Measurements from ENCODE around the gene SHOX.

The SHOX gene

DNA sequence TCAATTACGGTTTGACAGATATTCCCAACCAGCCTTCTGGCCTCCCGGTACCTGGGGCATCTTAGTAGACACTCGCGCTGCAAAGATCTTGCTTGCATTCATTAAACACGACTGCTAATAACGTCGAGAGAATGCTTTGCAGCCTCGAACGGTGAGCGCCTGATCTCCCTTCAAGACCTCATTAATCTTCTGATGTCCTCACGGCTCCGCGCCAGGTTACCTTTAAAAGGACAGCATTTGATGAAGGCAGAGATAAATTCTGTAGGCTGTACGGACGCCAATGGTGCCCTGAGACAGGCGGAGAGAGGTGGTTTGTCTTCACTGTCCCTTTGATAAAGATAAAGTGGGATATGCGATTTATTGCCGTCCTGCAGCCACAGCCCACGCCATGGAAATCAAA is 64.2 kb downstream of the SHOX start:
- H3K4me3 ChIP-seq (ENCODE audit: low read depth in 1 of 2, low read length in 2 of 2) = no peak overlapping the region
- H3K4me2 ChIP-seq (ENCODE audit: insufficient read depth, low read length) = no peak overlapping the region
- DNase-seq (no peak), ATAC-seq (ENCODE audit: insufficient read depth, low read depth) (no peak)
- no peaks in the 10 kb centered on the region for H3K9me3 ChIP-seq (ENCODE audit: insufficient read depth, low read length, severe bottlenecking)
- TF ChIP-seq, protein P1, sequence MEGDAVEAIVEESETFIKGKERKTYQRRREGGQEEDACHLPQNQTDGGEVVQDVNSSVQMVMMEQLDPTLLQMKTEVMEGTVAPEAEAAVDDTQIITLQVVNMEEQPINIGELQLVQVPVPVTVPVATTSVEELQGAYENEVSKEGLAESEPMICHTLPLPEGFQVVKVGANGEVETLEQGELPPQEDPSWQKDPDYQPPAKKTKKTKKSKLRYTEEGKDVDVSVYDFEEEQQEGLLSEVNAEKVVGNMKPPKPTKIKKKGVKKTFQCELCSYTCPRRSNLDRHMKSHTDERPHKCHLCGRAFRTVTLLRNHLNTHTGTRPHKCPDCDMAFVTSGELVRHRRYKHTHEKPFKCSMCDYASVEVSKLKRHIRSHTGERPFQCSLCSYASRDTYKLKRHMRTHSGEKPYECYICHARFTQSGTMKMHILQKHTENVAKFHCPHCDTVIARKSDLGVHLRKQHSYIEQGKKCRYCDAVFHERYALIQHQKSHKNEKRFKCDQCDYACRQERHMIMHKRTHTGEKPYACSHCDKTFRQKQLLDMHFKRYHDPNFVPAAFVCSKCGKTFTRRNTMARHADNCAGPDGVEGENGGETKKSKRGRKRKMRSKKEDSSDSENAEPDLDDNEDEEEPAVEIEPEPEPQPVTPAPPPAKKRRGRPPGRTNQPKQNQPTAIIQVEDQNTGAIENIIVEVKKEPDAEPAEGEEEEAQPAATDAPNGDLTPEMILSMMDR (IDR thresholded peaks at IDR 0.05; ENCODE audit: borderline replicate concordance, extremely low read depth, low read length, poor library complexity, severe bottlenecking) = no peak
- TF ChIP-seq EZH2 (IDR thresholded peaks at IDR 0.05; ENCODE audit: borderline replicate concordance, low read depth, low read length, severe bottlenecking) = no peak
- H3K36me3 ChIP-seq (ENCODE audit: insufficient read depth, low read length) = no peaks in the 10 kb centered on the region
- no peak overlapping the region for H2AFZ ChIP-seq (ENCODE audit: low read depth, low read length)
- no peak overlapping the region for H3K27ac ChIP-seq (ENCODE audit: low read length)
- no peaks in the 10 kb centered on the region for H4K20me1 ChIP-seq (ENCODE audit: insufficient read depth, low read length)
- no peaks in the 10 kb centered on the region for H3K27me3 ChIP-seq (ENCODE audit: insufficient read depth, low read length, poor library complexity)
- H3K9ac ChIP-seq (ENCODE audit: low read depth, low read length) = no peak overlapping the region
- no peaks in the 10 kb centered on the region for H3K79me2 ChIP-seq (ENCODE audit: insufficient read depth, low read length)
- H3K4me1 ChIP-seq (ENCODE audit: insufficient read depth, low read length) = no peaks in the 10 kb centered on the region

DNA sequence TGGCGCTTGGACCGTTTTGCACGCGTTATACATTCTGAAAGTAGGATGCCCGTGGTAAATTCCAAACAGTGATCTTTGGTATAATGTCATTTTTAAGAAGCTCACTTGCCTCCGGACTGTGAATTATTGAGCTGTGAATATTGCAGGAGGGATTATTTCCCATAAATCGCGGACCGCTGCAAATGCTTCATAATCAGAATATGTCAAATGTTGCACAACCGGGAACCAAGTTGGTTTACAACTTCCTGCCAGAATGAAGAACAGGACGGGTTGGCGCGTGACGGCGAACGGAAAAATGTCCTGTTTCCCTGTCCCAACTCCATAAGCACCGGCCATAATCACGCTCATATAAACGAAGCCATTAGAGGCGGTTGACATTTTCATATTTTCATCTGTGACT is 67.6 kb downstream of the SHOX start:
- Histone ChIP-seq H3K9ac (ENCODE audit: low read depth, low read length) (no peak overlapping the region), H3K4me2 (ENCODE audit: insufficient read depth, low read length) (no peak overlapping the region), H3K36me3 (ENCODE audit: insufficient read depth, low read length) (no peaks in the 10 kb centered on the region), H3K4me1 (ENCODE audit: insufficient read depth, low read length) (no peaks in the 10 kb centered on the region), H2AFZ (ENCODE audit: low read depth, low read length) (no peak overlapping the region), H3K27ac (ENCODE audit: low read length) (no peak overlapping the region), H3K27me3 (ENCODE audit: insufficient read depth, low read length, poor library complexity) (no peaks in the 10 kb centered on the region), H3K79me2 (ENCODE audit: insufficient read depth, low read length) (no peaks in the 10 kb centered on the region), H4K20me1 (ENCODE audit: insufficient read depth, low read length) (no peaks in the 10 kb centered on the region), H3K9me3 (ENCODE audit: insufficient read depth, low read length, severe bottlenecking) (no peaks in the 10 kb centered on the region), H3K4me3 (ENCODE audit: low read depth in 1 of 2, low read length in 2 of 2) (no peak overlapping the region)
- no peak for ATAC-seq (ENCODE audit: insufficient read depth, low read depth)
- TF ChIP-seq, protein P1 (IDR thresholded peaks at IDR 0.05; ENCODE audit: borderline replicate concordance, extremely low read depth, low read length, poor library complexity, severe bottlenecking) = no peak
- TF ChIP-seq EZH2 (IDR thresholded peaks at IDR 0.05; ENCODE audit: borderline replicate concordance, low read depth, low read length, severe bottlenecking) = no peak
- DNase-seq = no peak

DNA sequence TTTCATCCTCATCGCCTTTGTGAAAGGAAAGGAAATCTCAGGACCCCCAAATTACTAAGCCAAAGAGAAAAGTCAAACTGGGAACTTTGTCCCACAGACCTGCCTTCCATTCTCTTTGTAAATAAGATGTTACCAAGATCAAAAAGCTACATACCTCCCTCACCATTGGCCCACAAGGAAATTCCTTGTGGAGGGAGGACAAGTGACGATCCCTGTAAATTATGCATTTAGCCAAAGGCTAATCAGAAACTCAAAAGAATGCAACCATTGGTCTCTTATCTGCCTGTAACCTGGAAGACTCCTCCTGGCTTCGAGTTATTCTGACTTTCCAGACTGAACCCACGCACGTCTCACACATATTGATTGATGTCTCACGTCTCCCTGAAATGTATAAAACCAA is 70.3 kb downstream of the SHOX start:
- Histone ChIP-seq H3K4me1 (ENCODE audit: insufficient read depth, low read length) (no peaks in the 10 kb centered on the region), H3K4me2 (ENCODE audit: insufficient read depth, low read length) (no peak overlapping the region), H3K27me3 (ENCODE audit: insufficient read depth, low read length, poor library complexity) (no peaks in the 10 kb centered on the region), H2AFZ (ENCODE audit: low read depth, low read length) (no peak overlapping the region), H3K27ac (ENCODE audit: low read length) (no peak overlapping the region), H4K20me1 (ENCODE audit: insufficient read depth, low read length) (no peaks in the 10 kb centered on the region), H3K4me3 (ENCODE audit: low read depth in 1 of 2, low read length in 2 of 2) (no peak overlapping the region), H3K9me3 (ENCODE audit: insufficient read depth, low read length, severe bottlenecking) (no peaks in the 10 kb centered on the region), H3K9ac (ENCODE audit: low read depth, low read length) (no peak overlapping the region), H3K36me3 (ENCODE audit: insufficient read depth, low read length) (no peaks in the 10 kb centered on the region), H3K79me2 (ENCODE audit: insufficient read depth, low read length) (no peaks in the 10 kb centered on the region)
- TF ChIP-seq, protein P1 (IDR thresholded peaks at IDR 0.05; ENCODE audit: borderline replicate concordance, extremely low read depth, low read length, poor library complexity, severe bottlenecking) = no peak
- TF ChIP-seq EZH2 (IDR thresholded peaks at IDR 0.05; ENCODE audit: borderline replicate concordance, low read depth, low read length, severe bottlenecking) = no peak
- no peak for DNase-seq
- ATAC-seq (ENCODE audit: insufficient read depth, low read depth) = no peak

DNA sequence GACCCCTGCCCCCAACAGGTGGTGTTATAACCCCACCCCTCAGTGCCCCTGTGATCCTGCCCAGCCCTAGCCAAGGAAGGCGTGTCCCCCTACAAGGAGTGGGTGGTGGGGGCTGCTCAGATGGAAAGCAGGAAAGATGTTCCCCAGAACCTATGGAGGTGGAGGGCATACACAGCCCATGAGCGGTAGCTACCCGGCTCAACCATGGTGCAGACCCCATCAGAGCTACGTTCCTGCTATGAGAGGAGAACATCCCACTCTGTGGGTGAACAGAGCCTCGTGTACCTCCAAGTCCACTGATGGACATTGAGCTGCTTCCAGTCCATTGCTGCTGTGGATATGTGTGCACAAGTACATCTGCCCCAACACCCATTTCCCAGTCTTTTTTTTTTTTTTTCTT is 71.1 kb downstream of the SHOX start:
- no peaks in the 10 kb centered on the region for H3K4me1 ChIP-seq (ENCODE audit: insufficient read depth, low read length)
- no peak overlapping the region for H2AFZ ChIP-seq (ENCODE audit: low read depth, low read length)
- no peaks in the 10 kb centered on the region for H3K27me3 ChIP-seq (ENCODE audit: insufficient read depth, low read length, poor library complexity)
- no peak overlapping the region for H3K4me2 ChIP-seq (ENCODE audit: insufficient read depth, low read length)
- no peaks in the 10 kb centered on the region for H3K36me3 ChIP-seq (ENCODE audit: insufficient read depth, low read length)
- no peak overlapping the region for H3K27ac ChIP-seq (ENCODE audit: low read length)
- no peaks in the 10 kb centered on the region for H4K20me1 ChIP-seq (ENCODE audit: insufficient read depth, low read length)
- H3K4me3 ChIP-seq (ENCODE audit: low read depth in 1 of 2, low read length in 2 of 2) = no peak overlapping the region
- no peak for ATAC-seq (ENCODE audit: insufficient read depth, low read depth)
- no peak for TF ChIP-seq EZH2 (IDR thresholded peaks at IDR 0.05; ENCODE audit: borderline replicate concordance, low read depth, low read length, severe bottlenecking)
- TF ChIP-seq, protein P1 (IDR thresholded peaks at IDR 0.05; ENCODE audit: borderline replicate concordance, extremely low read depth, low read length, poor library complexity, severe bottlenecking) = no peak
- DNase-seq = no peak
- H3K9me3 ChIP-seq (ENCODE audit: insufficient read depth, low read length, severe bottlenecking) = no peaks in the 10 kb centered on the region
- H3K79me2 ChIP-seq (ENCODE audit: insufficient read depth, low read length) = no peaks in the 10 kb centered on the region
- H3K9ac ChIP-seq (ENCODE audit: low read depth, low read length) = no peak overlapping the region
